Esophagus squamous epithelium (tissue), 5 donors: Measurements from ENCODE around the gene PKN1. TPM values are rescaled to one million over a fixed set of nuclear protein-coding genes. Genes with fewer than 3 reads are reported as not detected.
"Not testable (repeated sequence)": the region's sequence is repeated elsewhere in the genome, so short reads cannot be mapped to it uniquely, and the experiment has no call there.

Experiments used
- DNase-seq: peaks from one replicate; lab custom pipeline; 2025; lab: John Stamatoyannopoulos, UW
- H3K27ac ChIP-seq, 4 donors: fragments of 200-600 bp; sonication (generic); one replicate each; pipeline ENCODE4 v1.5.1; 2016 to 2019; ENCODE audit warnings: mild to moderate bottlenecking in 1 of 4
- H3K27me3 ChIP-seq, 4 donors: fragments of 200-600 bp; sonication (generic); 1 replicate in 3 of 4; 2 replicates in 1 of 4; pipeline versions ENCODE4 v1.5.1 to v1.6.0; 2017 to 2021; ENCODE audit warnings: antibody characterized with exemption in 1 of 4
- H3K36me3 ChIP-seq, 3 donors: fragments of 200-600 bp; sonication (generic); one replicate each; pipeline ENCODE4 v1.5.1; 2016 to 2019
- H3K4me1 ChIP-seq, 3 donors: fragments of 200-600 bp; sonication (generic); one replicate each; pipeline ENCODE4 v1.5.1; 2017 to 2019
- H3K4me3 ChIP-seq, 4 donors: fragments of 200-600 bp; sonication (generic); 1 replicate in 3 of 4; 2 replicates in 1 of 4; pipeline ENCODE4 v1.5.1; 2016 to 2019; ENCODE audit warnings: mild to moderate bottlenecking in 2 of 4, moderate library complexity in 1 of 4
- H3K9me3 ChIP-seq, 3 donors: fragments of 200-600 bp; sonication (generic); one replicate each; pipeline ENCODE4 v1.5.1; 2016 to 2019
- POLR2A ChIP-seq, 4 donors: fragments of 450-650 bp; IDR thresholded peaks; one replicate each; pipeline ENCODE4 v1.6.1; 2017; ENCODE audit warnings: antibody characterized with exemption in 4 of 4, mild to moderate bottlenecking in 4 of 4, moderate library complexity in 3 of 4
- WGBS, 2 donors: methylation state at CpG; one replicate each; pipeline ENCODE4 v1.1.5; 2018; 5-methylcytosine and 5-hydroxymethylcytosine counted together
- intact Hi-C: fragments of 100-400 bp; cut with DNase I; formaldehyde crosslinking; loops from one replicate; pipeline ENCODE4 v1.15.0; 2022
- total RNA-seq, 4 donors: library from RNA; depleted of rRNA; stranded (reverse); fragments of >200 nt; gene quantifications; one replicate each; pipeline ENCODE4 v1.1.0, GENCODE V29; 2016
- TF ChIP-seq, protein P1 (sequence below), 6 experiments: fragments of 450-650 bp in 4 of 6; fragments of 200-600 bp in 2 of 6; sonication (generic) in 2 of 6; IDR thresholded peaks; one replicate each; pipeline ENCODE4 v1.5.1; 2016 to 2019; ENCODE audit warnings: antibody characterized with exemption in 6 of 6, mild to moderate bottlenecking in 4 of 6, moderate library complexity in 4 of 6
- donor health status: DM: yes; HTN: yes; CAD: no.

The PKN1 gene
- total RNA-seq, 4 donors from 2014 or later: 6.1 to 38.3 (median 21.0) TPM

DNA sequence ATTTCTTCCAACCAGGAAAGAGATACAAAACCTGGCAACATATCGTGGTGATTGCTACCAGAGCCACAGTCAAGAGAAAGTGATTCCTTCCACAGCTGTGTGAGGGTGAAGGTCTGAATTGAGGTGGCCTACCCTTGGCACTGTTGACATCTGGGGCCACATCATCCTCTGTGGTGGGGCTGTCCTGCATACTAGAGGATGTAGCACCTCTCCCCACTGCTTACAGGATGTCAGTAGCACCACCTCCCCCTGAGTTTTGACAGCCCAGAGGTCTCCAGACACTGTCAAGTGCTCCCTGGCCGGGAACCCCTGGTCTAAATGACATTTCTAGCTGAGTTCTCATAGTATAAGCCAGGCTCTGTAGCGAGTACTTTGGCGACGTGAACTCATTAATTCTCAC, 26.6 kb downstream of the PKN1 start:
- TF ChIP-seq, protein P1, sequence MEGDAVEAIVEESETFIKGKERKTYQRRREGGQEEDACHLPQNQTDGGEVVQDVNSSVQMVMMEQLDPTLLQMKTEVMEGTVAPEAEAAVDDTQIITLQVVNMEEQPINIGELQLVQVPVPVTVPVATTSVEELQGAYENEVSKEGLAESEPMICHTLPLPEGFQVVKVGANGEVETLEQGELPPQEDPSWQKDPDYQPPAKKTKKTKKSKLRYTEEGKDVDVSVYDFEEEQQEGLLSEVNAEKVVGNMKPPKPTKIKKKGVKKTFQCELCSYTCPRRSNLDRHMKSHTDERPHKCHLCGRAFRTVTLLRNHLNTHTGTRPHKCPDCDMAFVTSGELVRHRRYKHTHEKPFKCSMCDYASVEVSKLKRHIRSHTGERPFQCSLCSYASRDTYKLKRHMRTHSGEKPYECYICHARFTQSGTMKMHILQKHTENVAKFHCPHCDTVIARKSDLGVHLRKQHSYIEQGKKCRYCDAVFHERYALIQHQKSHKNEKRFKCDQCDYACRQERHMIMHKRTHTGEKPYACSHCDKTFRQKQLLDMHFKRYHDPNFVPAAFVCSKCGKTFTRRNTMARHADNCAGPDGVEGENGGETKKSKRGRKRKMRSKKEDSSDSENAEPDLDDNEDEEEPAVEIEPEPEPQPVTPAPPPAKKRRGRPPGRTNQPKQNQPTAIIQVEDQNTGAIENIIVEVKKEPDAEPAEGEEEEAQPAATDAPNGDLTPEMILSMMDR (IDR thresholded peaks at IDR 0.05): no peak
- TF ChIP-seq POLR2A (IDR thresholded peaks at IDR 0.05): no peak
- Histone ChIP-seq H3K4me3 (no peak overlapping the region), H3K36me3 (peaks cover 0 to 78% (median 8%) of the 10 kb centered on the region in 3 donors), H3K9me3 (no peaks in the 10 kb centered on the region), H3K27me3 (no peaks in the 10 kb centered on the region), H3K27ac (no peak overlapping the region), H3K4me1 (no peaks in the 10 kb centered on the region)
- DNase-seq: no peak
- WGBS, 2 donors: 74 to 75% methylated on average over 5 of the region's 5 CpGs
- intact Hi-C loops: no loop called here

DNA sequence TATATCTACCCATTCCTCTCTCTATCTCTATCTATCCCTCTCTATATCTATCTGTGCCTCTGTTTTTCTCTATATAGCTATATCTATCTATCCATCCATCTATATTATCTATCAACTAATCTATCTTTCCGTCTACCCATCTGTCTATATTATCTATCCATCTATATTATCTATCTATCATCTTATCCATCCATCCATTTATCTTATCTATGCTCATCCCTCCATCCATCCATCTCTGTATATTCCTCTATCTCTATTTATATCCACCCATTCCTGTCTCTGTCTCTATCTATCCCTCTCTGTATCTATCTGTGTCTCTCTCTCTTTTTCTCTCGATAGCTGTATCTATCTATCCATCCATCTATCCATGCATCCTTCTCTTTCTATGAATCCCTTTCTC, 27.8 kb downstream of the PKN1 start:
- no peak for DNase-seq
- Histone ChIP-seq H3K4me1 (no peaks in the 10 kb centered on the region), H3K9me3 (no peaks in the 10 kb centered on the region), H3K27me3 (no peaks in the 10 kb centered on the region), H3K27ac (no peak overlapping the region), H3K36me3 (peaks cover 0 to 77% (median 8%) of the 10 kb centered on the region in 3 donors), H3K4me3 (no peak overlapping the region)
- intact Hi-C loops: no loop called here
- no peak for TF ChIP-seq POLR2A (IDR thresholded peaks at IDR 0.05)
- TF ChIP-seq, protein P1 (IDR thresholded peaks at IDR 0.05): no peak
- WGBS, 2 donors: 95 to 98% methylated on average over 2 of the region's 2 CpGs

DNA sequence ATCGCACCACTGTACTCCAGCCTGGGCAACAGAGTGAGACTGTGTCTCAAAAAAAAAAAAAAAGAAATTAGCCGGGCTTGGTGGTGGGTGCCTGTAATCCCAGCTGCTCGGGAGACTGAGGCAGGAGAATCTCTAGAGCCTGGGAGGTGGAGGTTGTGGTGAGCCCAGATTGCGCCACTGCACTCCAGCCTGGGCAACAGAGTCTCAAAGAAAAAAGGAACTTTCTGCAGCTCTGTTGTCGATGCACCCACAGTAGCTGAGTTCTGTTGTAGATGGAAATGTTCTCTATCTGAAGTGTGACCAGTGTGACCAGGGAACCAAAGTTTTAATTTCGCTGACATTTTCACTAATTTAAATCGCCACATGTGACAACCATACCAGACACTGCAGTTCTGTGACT, 29.3 kb downstream of the PKN1 start:
- H3K4me1 ChIP-seq, intact Hi-C loops, H3K4me3 ChIP-seq, H3K9me3 ChIP-seq, H3K27ac ChIP-seq, DNase-seq, H3K27me3 ChIP-seq: not testable (repeated sequence)
- H3K36me3 ChIP-seq: peaks cover 0 to 86% (median 8%) of the 10 kb centered on the region in 3 donors
- 84 to 90% methylated on average over 6 to 7 of the region's 7 CpGs for WGBS, 2 donors

DNA sequence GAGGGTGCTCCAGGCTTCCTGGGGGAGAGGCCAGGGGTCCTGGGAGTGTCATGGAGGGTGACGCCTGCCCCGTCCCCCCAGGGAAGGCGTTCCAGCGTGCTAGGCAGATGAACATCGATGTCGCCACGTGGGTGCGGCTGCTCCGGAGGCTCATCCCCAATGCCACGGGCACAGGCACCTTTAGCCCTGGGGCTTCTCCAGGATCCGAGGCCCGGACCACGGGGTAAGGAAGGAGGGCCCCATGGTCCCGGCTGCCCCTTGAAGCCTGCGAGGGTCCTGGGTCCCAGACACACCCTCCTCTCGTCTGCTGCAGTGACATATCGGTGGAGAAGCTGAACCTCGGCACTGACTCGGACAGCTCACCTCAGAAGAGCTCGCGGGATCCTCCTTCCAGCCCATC, 30.6 kb downstream of the PKN1 start:
- Histone ChIP-seq H3K27ac (no peak overlapping the region), H3K27me3 (no peaks in the 10 kb centered on the region), H3K36me3 (peaks cover 0 to 86% (median 3%) of the 10 kb centered on the region in 3 donors), H3K4me1 (no peaks in the 10 kb centered on the region), H3K9me3 (no peaks in the 10 kb centered on the region), H3K4me3 (no peak overlapping the region)
- TF ChIP-seq, protein P1 (IDR thresholded peaks at IDR 0.05): no peak
- no peak for TF ChIP-seq POLR2A (IDR thresholded peaks at IDR 0.05)
- intact Hi-C loops: no loop called here
- DNase-seq: no peak
- 92 to 100% methylated on average over 2 to 10 of the region's 21 CpGs for WGBS, 2 donors

DNA sequence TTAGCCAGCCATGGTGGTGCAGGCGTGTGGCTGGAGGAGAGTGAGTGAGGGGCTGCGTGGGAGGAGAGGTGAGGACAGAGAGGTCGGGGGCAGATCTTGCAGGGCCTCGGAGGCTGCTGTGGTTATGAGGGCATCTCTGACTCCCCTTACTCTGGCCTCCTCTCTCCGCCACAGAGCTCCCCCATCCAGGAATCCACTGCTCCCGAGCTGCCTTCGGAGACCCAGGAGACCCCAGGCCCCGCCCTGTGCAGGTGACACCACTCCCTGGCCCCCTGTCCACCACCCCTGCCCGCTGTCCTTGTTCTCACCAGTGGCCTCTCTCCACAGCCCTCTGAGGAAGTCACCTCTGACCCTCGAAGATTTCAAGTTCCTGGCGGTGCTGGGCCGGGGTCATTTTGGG, 34.3 kb downstream of the PKN1 start:
- Histone ChIP-seq H3K9me3 (no peaks in the 10 kb centered on the region), H3K36me3 (peaks cover 0 to 89% (median 3%) of the 10 kb centered on the region in 3 donors), H3K4me1 (peaks cover 2 to 8% (median 7%) of the 10 kb centered on the region in 3 donors), H3K27me3 (peaks cover 0 to 2% (median 0%) of the 10 kb centered on the region in 4 donors), H3K4me3 (no peak overlapping the region), H3K27ac (no peak overlapping the region)
- TF ChIP-seq POLR2A (IDR thresholded peaks at IDR 0.05): no peak
- TF ChIP-seq, protein P1 (IDR thresholded peaks at IDR 0.05): no peak
- intact Hi-C loops: no loop called here
- DNase-seq: no peak
- 88 to 90% methylated on average over 2 to 5 of the region's 12 CpGs for WGBS, 2 donors

DNA sequence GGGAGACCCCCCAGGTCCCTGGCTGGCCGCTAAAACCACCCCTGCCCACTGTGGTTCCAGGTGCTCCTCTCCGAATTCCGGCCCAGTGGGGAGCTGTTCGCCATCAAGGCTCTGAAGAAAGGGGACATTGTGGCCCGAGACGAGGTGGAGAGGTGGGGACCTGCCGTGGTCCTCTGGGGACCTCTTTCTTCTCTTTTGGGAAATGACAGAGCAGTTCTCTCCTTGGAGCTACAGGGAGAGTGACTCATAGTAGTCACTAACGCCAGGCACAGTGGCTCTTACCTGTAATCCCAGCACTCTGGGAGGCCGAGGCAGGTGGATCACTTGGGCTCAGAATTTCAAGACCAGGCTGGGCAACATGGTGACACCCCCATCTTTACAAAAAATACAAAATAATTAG, 34.7 kb downstream of the PKN1 start:
- WGBS, 2 donors: 64% methylated on average over 4 of the region's 9 CpGs; no CpG with 5 or more reads in 1 of the 2 donors
- intact Hi-C loops: no loop called here
- Histone ChIP-seq H3K4me3 (no peak overlapping the region), H3K4me1 (peaks cover 7 to 12% (median 11%) of the 10 kb centered on the region in 3 donors), H3K36me3 (peaks cover 0 to 85% (median 3%) of the 10 kb centered on the region in 3 donors), H3K27me3 (peaks cover 0 to 7% (median 0%) of the 10 kb centered on the region in 4 donors), H3K9me3 (no peaks in the 10 kb centered on the region), H3K27ac (no peak overlapping the region)
- TF ChIP-seq, protein P1 (IDR thresholded peaks at IDR 0.05): peak in 1 of 6 experiments; percentile 14
- TF ChIP-seq POLR2A (IDR thresholded peaks at IDR 0.05): no peak
- no peak for DNase-seq
